ENCODE data around the gene SLC18A3.

Gene SLC18A3

DNA sequence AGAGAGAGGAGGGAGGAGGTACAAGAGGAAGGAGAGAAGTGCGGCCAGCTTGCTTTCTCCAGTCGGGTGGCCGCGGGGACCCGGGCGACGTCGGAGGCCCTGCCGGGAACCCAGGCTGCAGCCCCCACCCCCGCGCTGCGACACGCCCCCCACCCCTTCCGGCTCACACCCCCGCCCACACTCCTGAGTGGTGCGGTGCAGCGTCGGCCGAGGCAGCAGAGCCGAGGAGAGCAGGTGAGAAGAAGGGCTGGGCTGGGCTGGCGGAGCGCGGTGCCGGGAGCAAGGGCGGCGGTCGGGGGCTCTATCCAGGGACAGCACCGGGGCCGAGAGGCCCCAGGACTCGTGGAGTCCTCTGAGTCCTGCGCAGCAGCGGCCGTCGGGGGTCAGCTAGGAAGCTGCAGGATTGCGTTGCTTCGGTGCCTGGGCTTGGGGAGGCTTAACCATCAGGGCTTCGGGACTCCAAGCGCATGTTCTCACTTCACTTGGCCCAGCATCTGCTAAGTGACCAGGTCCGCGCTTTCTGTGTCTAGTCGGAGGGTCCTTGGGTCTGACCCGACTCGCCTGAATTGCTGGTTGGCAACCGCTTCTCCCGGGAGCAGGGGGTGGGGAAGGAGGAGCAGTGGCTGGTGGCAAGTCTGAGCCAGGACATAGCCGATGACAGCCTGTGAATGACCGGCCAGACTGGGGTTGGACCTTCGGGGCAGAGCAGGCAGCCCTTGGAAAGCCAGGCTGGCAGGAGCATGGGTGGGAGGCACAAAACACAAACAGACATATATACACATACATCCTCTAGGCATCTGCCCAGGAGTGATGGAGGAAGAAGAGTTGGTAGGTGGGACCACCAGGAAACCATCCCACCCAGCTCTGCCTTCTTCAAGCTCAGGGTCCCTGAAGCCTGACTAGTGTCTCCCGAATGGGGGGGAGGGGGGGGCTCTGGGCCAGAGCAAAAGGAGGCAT is 4.4 kb downstream of the SLC18A3 start:
- no peak for TF ChIP-seq CTCF (IDR thresholded peaks at IDR 0.05; ENCODE audit: control insufficient read depth, extremely low read depth, insufficient read depth)
- no peak for DNase-seq (ENCODE audit: low read depth)
- no peak overlapping the region for H3K4me3 ChIP-seq (ENCODE audit: low read depth, low read length)

DNA sequence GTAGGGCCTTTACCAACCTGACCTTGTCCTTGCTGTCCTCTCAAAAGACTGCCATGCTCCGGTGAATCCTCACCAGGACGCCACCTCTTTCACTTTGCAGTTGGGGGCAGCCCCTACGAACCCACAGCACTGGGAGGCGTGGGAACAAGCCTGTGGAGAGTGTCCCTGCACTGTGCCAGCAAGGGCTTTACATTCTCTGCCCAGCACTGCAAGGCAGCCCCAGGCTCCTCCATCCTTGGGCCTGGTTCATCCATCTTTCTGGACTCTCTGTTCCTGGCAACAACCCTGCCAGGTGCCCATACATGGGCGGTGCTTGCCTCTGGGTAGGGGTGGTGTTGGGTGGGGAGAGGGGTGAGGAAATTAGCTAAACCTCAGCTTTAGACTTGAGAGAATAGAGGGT is 5.1 kb downstream of the SLC18A3 start:
- DNase-seq (ENCODE audit: low read depth): no peak
- no peak overlapping the region for H3K4me3 ChIP-seq (ENCODE audit: low read depth, low read length)
- TF ChIP-seq CTCF (IDR thresholded peaks at IDR 0.05; ENCODE audit: control insufficient read depth, extremely low read depth, insufficient read depth): no peak

- DNase-seq (ENCODE audit: low read depth): no peak
- TF ChIP-seq CTCF (IDR thresholded peaks at IDR 0.05; ENCODE audit: control insufficient read depth, extremely low read depth, insufficient read depth): no peak
- H3K4me3 ChIP-seq (ENCODE audit: low read depth, low read length): no peak overlapping the region
These were observed 5.6 kb downstream of the SLC18A3 start for GRCh38 chr10:49615721-49616120.

DNA sequence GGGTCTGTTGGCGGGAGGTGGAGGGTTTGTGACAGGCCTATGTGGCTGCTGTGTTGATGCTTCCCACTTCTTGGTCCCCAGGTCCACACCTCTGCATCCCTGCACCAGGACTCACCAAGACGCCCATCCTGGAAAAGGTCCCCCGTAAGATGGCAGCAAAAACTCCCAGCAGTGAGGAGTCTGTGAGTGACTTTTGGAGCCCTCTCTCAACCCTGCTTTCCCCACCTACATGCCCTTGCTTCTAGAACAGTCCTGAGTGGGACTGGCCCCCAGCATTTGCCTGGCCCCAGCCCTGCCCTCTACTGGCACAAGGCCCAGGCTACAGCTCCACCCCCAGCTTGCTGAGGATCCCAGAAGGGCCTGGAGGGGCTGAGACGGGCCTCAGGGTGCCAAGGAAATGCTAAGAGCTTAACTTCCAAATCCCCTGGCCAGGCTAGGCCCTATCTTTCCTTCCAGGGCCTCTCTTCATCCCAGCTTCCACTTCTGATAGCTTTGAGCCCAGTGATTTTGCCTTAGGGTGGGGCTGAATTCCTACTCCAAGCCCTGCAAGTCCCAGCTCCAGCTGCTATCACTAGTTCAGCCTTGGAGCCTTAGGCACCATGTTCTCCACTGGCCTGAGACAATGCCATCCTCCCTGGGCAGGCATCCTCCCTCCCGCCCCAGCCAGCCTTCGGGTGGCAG is 6.5 kb downstream of the SLC18A3 start:
- no peak for TF ChIP-seq CTCF (IDR thresholded peaks at IDR 0.05; ENCODE audit: control insufficient read depth, extremely low read depth, insufficient read depth)
- DNase-seq (ENCODE audit: low read depth): no peak
- H3K4me3 ChIP-seq (ENCODE audit: low read depth, low read length): no peak overlapping the region

- H3K4me3 ChIP-seq (ENCODE audit: low read depth, low read length): no peak overlapping the region
- DNase-seq (ENCODE audit: low read depth): no peak
- TF ChIP-seq CTCF (IDR thresholded peaks at IDR 0.05; ENCODE audit: control insufficient read depth, extremely low read depth, insufficient read depth): no peak
These were observed 7.3 kb downstream of the SLC18A3 start for GRCh38 chr10:49617121-49618020.

- no peak overlapping the region for H3K4me3 ChIP-seq (ENCODE audit: low read depth, low read length)
- TF ChIP-seq CTCF (IDR thresholded peaks at IDR 0.05; ENCODE audit: control insufficient read depth, extremely low read depth, insufficient read depth): no peak
- no peak for DNase-seq (ENCODE audit: low read depth)
These were observed 8.7 kb downstream of the SLC18A3 start for GRCh38 chr10:49618821-49619220.

Measured in LNCaP clone FGC (cell line).